NCI-H345 treated with DMSO at 0.1 percent for 48 hours (cell line): ENCODE data around the gene ENO4.
A peak's percentile ranks its signal among the peaks of the same experiment; 100 is the strongest.

ENCODE experiments used
- DNase-seq: peaks from one replicate; lab custom pipeline; 2025; ENCODE audit not compliant: unreplicated experiment; lab: John Stamatoyannopoulos, UW

ENO4 gene

GRCh38 chr10:116868198-116868676, 18.9 kb downstream of the ENO4 start:
- no peak for DNase-seq

GRCh38 chr10:116868722-116869121, 19.4 kb downstream of the ENO4 start:
- no peak for DNase-seq

GRCh38 chr10:116870949-116871348, 21.6 kb downstream of the ENO4 start:
- DNase-seq: no peak

DNA sequence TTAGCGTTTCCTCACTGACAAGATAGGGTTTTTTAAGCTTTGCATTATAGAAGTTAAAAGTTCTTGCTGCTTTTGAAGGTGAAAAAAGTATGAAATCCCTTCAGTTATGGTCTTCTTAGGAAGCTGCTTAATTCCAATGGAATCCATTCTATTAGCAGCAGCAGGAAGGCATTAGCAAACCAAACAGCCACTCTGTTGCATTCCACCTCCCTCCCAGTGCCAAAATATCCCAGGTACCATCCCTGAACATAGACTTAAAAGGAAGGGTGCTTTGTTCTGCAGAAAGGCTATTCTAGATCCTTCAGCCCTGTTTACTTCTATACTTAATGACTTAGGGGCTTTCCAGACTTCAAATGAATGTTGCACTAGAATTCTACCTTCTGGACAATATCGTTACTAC, 23.8 kb downstream of the ENO4 start:
- no peak for DNase-seq

- no peak for DNase-seq
These were observed 26.6 kb downstream of the ENO4 start for GRCh38 chr10:116875897-116876296.

DNA sequence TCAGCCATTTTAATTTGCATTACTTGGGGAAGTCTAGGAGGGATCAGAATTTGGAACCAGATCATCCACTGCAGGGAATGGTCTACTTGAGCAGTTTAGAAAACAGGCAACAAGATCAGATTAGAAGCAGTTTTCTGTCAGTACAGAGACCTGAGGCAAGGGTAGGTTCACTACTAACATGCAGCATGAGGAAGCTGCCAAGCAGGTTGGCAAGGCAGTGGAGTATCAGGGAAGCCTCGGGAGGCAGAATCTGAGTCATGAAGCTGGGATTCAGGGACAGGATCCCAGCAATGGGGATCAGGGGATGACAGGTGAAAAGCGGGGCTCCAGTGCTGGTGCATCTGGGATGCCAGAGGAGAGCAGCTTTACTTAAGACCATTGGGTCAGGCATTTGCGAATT, 28.1 kb downstream of the ENO4 start:
- DNase-seq: no peak

DNA sequence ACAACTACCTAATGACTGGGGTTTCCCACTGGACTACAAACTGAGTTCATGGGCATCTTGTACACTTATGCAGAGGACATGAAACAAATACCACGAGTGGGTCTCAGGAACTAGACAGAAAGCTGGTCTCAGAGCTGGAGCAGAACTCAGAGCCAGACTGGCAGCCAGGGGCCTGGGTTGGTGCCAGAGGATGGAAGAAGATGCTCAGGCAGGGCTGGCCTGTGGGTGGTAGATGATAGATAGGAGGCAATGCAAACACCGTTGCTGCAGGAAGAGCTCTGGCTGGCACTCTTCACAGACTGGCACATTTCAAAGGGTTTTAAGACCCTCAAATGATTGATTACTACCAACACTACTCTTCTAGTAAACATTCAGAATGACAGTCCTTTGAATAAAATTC, 28.8 kb downstream of the ENO4 start:
- DNase-seq: peak; percentile 28

DNA sequence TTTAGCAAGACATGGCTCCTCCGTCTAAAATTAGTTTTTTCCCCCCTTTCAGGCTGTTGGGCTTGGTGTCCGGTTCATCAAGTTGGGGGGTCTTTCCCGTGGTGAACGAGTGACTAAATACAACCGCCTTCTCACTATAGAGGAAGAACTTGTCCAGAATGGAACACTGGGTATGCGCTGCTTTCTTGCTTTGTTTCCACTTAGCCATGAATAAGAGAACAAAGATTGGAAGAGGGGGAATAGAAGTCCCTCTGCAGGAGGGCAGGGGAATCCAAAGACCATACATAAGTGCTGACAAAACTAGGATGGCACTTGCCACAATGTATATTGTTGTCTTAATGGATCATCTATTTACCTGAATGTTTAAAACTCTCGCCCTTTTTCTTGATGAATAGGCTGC, 30.5 kb downstream of the ENO4 start:
- peak; percentile 17 for DNase-seq

DNA sequence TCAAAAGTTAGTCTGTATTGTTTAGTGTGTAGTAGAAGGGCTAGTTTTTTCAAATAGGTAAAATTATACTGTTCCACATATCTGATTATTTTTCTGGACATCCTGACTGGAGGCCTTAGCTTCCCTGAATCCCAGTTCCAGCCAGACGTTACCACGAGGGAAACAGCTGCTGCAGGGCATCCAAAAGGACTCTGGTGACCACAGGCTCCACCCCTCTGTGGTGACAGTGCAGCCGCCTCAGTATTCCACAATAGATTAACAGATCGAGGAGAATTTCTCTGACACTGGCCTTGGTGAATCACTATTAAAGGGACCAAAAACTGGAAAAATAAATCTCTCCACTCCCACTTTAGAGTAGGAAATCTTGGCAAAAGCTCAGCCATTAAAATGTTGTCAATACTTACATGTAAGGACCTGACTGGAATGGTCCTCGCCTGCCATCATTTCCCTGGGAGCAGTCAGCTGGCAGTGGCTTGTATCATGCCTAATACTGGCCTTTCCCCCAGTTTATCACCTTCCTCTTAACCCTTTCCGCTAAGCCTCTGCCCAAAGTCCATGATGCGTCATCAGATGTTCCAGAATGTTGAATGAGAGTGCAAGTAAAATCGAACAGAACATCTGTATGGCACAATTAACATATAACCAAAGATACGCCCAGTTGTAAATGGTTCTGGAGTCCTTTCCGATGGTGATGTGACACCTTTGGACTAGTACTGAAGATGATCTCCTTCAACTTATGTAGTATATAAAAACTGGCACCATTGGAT, 31.6 kb downstream of the ENO4 start:
- DNase-seq: no peak

GRCh38 chr10:116882639-116883038, 33.3 kb downstream of the ENO4 start:
- no peak for DNase-seq

DNA sequence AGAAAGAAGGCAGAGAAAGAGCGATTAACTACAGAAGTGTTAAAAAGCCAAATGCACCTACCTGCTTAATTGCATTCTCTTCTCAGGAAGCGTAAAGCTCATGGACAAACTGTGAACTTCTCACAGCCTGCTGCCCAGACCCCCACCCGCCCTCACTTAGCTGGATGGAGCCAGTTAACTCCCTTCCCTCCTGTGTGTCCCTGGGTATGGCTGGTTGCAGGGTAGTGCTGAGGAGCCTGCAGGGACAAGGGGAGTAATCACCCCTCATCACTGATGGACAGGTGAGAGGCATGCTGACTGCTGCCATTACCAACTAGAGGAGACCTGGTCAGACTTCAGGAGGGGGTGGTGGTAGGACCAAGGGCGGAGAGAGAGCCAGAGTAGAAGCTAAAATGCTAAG, 37.5 kb downstream of the ENO4 start:
- DNase-seq: no peak

DNA sequence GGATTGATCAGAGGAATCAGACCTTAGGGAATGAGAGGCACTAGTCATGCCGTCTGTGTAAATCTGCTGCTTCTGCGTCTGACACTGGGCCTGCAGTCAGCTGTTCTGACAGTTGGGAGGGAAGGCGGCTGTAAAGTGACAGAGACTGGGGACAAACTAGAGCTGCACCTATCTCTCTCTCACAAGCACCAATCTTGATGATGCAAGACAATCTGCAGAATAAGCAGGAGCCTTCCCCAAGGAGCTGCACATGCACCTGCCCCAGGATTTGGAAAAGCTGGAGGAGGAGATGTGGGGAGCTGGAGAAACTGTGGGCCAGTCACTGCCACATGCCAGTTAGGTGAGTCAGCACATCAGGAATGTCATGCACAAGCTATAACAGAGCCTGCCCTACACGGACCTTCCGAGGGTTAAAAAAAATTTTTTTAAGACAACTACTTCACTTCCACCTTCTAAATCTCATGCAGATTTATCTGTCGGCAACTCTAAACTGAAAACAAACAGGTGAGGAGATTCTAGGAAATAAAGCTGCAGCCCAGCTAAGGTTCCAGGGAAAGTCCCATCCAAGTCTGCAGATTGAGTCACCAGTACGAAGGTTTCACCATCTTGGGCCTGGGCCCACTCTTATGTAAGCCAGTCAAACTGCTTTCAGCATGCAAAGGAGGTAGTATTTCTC, 39.2 kb downstream of the ENO4 start:
- DNase-seq: no peak

DNA sequence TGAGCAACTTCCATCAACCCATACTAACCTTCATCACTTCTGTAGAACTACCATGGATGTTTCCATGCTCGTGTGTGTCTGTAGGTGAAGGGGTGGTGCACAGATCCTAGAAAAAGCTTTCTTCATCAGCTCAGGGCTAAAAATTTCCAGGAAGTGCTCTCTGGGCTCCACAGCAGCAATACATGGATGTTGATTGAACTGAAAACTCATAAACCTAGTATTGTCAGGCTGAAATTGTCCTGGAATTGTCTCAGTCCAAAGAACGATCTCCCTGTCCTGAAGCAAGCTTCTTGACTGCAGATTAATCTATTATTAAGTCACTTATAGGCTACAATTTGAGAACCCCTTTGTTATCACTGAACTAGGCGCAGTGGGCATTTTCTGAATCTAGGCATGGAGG, 39.8 kb downstream of the ENO4 start:
- no peak for DNase-seq

DNA sequence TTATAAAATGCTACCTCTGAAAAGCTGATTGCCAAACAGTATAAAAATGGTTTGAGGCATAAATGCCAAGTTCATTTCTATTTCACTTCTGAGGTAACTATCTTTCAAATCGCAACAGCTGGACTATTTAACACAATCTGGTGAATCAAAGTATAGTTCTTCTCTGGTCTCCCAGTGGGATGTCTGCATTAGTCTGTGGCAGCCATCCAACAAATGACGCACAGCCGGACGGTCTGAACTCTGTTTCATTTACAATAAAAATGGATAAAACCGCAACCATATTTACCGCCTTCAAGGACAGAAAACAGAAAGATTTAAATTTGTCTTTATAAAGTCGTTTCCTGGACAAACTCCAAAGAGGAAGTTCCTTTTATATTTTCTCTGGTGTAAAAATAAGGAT, 41.9 kb downstream of the ENO4 start:
- peak; percentile 37 for DNase-seq

DNA sequence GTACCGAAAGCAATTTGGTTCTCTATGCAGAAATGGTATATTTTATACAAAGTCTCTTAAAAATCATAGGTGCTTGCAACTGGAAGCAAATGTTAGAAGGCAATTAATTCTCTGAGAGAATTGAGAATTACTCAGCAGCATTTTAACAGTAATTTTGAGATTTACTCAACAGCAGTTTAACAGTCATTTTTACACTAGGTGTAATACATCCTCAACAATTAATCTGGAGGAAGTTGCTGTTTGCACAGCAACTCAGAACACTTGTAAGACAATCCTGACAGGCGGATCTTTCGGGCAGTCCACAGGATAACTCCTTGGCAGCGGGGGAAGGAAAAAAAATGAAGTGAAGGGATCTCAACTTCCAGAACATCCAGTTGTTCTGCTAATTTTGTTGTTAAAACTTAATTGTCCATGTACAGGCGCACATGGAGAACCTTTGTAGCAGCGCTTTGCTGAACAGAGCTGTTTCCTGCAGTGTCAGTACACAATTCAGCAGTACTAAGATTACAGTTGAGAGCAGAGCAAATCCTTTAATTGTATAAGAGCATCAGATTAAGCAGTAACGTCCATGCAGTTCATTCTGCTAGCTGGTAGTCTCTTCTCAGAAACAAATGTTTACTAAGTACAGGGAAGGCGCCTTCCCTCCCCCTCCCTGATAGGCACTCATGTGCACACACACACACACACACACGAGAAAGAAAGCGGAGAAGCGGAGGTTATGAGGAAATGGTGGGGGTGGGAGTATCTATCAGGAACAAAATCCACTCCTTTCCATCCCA, 43.8 kb downstream of the ENO4 start:
- DNase-seq: peak; percentile 64

DNA sequence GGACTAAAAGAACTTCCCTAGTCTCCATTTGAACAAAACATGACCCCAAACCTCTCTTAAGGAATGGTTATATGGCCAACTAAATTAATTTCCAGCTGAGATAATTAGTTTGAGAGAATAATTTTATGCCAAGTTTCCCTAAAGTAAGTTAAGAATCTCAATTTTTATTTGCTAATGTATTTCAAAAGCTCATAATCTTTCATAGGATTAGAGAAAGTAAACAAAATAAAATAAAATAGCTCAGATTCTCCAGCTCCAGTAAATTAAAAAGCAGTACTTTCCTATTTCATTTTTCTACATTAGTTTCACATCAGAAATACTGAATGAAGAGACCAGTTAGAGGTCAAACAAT, 44.4 kb downstream of the ENO4 start:
- no peak for DNase-seq

DNA sequence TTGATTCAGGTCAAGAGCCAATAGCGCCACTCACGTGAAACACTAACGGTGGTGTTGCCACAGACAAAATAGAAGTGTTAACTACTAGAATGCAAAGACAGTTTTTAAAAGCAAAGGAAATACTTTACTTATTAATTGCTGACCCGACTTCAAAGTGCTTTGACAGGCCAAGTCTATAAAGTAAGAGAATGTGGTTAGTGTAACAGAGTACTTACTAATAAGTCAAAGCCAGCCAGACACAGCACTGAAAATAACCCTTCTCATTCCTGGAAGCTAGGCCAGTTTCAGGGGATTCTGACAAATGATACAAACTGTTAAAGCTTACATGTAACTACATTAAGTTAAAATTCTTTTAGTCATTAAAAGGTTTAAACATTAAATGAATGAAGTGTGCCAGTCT, 50.3 kb downstream of the ENO4 start:
- DNase-seq: no peak

DNA sequence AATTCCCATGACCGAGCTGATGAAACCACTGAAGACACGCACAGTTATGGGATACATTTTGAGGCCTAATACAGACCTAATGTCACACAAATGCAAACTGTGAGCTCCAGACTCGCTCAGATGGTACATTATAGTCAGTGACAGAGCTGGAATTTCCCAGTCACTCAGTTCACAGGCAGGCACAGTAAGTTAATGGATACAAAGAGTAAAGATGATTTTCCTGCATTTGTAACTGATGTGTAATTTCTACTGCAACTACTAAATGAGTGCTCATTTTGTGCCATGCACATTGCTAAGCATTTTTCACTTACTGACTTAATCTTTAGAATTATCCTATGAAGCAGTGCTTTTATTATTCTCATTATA, 56.5 kb downstream of the ENO4 start:
- no peak for DNase-seq

GRCh38 chr10:116907245-116907987, 58.1 kb downstream of the ENO4 start:
- DNase-seq: no peak

GRCh38 chr10:116909307-116909706, 60.0 kb downstream of the ENO4 start:
- no peak for DNase-seq

DNA sequence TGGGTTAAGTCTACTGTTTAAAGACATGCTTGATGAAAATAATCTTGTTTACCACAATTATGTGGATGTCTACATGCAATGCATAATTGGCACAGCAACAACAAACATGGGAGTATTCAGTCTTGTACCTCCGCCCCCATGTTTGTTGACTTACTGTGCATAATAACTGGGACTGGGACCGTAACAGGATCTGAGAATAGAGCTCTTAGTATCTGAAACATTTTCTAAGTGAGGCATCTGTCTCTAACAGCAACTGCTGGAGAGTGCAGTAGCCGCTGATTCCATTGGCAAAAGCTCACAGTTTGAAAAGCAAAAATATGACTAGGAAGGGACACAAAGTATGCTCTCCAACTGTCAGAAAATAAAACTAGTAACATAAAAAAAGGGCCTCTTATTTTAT, 61.6 kb downstream of the ENO4 start:
- DNase-seq: no peak
